Activated CD8-positive, alpha-beta memory T cell treated with anti-CD3 and anti-CD28 coated beads for 36 hours (primary cell): ENCODE data around the gene ARHGAP31. TPM values are rescaled to one million over a fixed set of nuclear protein-coding genes. Genes with fewer than 3 reads are reported as not detected.
"Not testable (repeated sequence)": the region's sequence is repeated elsewhere in the genome, so short reads cannot be mapped to it uniquely, and the experiment has no call there.

Experiments used
- CTCF ChIA-PET: fragments of 350-600 bp; sonication (Branson Sonifier 250); formaldehyde crosslinking; loops from one replicate; lab custom pipeline; 2021; ENCODE audit warnings: antibody characterized with exemption; lab: Charles Lee
- POLR2A ChIA-PET: fragments of 350-600 bp; sonication (Branson Sonifier 250); formaldehyde crosslinking; loops from one replicate; lab custom pipeline; 2021; ENCODE audit warnings: antibody characterized with exemption; lab: Charles Lee
- total RNA-seq, 2 experiments: library from RNA; stranded (reverse); gene quantifications; one replicate each; pipeline ENCODE4 v1.2.3, GENCODE V29; 2021

Gene ARHGAP31
- total RNA-seq, 2 experiments from 2014 or later: 17.3 to 18.6 TPM

DNA sequence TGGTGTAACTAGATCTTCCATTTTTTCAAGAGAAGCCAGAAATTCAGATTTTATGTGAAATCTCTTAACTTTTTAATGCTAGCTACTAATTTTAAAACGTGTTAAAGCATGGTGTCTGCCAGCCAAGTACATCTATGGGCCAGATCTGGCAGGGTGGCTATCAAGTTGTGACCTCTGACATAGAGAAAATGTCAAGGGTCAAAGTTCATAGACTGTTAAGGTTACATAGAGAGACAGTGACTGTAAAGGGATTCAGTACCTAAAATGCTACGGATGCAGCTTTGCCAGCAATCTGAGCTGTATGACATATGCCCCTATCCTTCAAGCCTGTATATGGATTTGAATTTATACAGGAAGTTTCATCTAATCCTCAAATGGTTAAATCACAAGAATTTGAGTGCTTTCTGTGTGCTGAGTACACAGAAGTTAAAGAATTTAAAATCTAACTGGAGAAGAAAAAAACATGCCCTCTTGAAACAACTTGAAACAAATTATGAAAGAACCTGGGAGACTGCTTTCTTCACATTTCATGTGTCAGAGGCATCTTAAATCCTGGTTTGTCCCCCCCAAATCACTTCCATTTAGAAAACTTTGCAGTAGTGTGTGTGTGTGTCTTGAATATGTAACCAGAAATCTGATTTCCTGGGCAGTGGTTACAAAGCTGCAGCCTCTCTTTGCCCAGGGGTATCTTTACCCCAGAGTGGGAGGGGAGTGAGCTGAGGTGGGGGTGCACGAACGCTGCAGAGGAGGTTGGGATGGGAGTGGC, 895 bp upstream of the ARHGAP31 start:
- ChIA-PET CTCF (interaction anchor here (0.5 to 1.6 kb wide), 3 partner anchors 51 to 170 kb away, joined by 3 to 6 read pairs (median 3); partner anchors contain the start of genes B4GALT4 and TMEM39A), POLR2A (interaction anchor here (0.5 to 3.1 kb wide), 5 partner anchors 29 to 244 kb away, joined by 3 to 23 read pairs (median 6); partner anchors contain the start of gene TIMMDC1)

DNA sequence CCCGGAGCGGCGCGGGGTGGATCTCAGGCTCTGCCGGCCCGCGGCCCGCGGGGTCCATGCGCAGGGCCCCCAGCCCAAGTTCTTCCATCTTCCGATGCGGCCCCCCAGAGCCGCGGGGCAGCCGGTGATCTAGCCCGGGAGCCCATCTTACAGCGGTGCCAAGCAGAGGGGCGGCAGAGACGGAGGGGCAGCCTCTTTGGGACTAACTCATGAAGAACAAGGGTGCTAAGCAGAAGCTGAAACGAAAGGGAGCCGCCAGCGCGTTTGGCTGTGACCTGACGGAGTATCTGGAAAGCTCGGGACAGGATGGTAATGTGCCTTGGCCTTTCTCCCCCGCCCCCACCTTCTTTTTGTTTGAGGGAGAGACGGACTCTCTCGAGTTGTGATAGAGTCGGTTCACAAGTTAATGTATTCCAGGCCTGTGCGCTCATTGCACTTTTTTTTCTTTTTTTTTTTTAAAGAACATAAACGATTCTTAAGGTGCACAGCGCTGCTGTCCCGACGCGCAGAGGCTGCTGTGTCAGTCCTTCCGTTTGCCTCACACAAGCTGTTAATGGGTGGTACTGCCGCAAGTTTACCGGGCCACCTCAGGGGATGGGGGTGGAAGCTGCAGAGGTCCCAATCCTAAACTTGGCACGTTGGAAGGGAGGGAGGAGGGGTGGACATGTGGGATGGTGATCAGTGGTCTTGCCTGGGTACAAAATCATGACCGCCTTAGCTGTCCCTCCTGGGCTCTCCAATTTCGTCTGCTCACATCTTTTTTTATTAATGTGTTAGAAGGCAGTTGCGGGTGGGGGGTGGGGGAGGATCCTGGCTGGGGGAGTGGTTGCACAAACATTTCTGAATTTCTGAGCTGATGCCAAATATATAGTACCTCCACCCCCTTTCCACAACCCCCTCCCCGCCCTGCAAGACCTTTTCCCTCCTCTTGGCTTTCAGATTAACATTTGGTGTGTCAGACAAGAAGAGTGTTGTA, 801 bp downstream of the ARHGAP31 start:
- CTCF ChIA-PET: interaction anchor here (0.7 to 1.3 kb wide), 4 partner anchors 23 to 169 kb away, joined by 3 to 6 read pairs (median 3); partner anchors contain the start of gene TMEM39A

DNA sequence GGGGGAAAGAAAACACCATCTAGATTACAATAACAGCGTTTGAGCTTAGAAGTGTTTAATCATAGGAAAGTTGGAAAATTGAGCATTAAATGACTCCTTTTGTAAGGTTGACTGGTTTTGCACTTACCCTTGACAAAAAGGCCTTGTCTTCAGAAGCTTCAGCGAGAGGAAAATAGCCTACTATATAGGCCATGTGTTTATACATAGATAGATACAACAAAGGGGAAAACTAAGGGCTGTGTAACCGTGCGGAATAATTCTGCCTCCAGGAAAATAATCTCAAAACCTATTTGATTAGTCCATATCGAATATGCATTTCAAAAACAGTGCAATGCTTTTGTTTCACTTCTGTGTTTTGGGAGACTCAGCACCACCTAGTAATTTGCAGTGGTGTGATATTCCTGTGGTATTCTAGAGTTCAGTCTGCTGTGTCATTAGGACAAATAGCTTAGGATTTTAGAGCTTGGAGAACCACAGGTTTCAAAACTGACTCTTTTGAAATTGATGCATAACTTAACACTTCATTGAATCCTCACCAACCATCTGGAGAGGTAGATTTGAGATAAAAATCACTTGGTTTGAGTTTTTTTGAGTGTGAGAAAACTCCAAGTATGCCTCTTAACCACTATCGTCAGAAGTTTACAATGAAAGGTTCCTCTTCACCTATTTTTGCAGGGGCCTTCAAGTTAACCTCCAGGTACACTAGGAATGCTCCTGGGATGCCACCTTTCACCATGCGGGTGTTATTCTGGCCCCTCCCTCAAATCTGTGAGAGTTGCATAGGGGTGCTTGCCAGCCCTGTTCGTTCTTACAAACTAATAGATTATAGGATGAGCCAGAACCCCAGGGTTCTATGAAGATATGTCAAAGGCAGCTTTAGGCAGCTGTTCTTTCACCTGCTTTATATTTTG, 1.9 kb downstream of the ARHGAP31 start:
- POLR2A ChIA-PET: interaction anchor here (1.1 to 3.1 kb wide), 4 partner anchors 26 to 168 kb away, joined by 3 to 23 read pairs (median 8); partner anchors contain the start of genes B4GALT4 and TMEM39A

More for the DNA sequence above, 801 bp downstream of the ARHGAP31 start:
- POLR2A ChIA-PET: interaction anchor here (0.6 to 3.1 kb wide), 10 partner anchors 9 to 203 kb away, joined by 3 to 23 read pairs (median 4); partner anchors contain the start of genes B4GALT4, TIMMDC1 and TMEM39A

DNA sequence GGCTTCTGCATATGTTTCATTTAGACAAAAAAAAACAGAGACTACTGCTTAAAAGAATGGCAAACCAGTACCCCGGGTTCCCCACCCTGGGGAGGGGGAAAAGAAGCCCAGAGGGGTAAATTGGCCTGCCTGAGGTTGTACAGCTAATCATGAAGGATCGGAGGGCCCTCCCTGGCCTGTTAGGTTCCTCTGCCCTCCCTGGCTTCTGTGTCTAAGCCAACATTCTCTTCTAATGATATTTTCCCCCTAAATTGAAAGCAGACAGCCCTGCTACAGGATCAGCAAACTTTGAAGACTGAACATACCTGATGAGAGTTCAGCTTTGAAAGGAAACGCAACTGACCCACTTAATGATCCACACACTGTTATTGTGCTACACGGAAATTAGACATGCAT, 2.5 kb downstream of the ARHGAP31 start:
- CTCF ChIA-PET: interaction anchor here (1.4 kb wide), 1 partner anchor 55 kb away, joined by 5 read pairs; no protein-coding TSS in a partner anchor

More for the DNA sequence above, 1.9 kb downstream of the ARHGAP31 start:
- CTCF ChIA-PET: interaction anchor here (0.7 to 1.4 kb wide), 2 partner anchors 22 to 55 kb away, joined by 3 to 5 read pairs; no protein-coding TSS in a partner anchor

DNA sequence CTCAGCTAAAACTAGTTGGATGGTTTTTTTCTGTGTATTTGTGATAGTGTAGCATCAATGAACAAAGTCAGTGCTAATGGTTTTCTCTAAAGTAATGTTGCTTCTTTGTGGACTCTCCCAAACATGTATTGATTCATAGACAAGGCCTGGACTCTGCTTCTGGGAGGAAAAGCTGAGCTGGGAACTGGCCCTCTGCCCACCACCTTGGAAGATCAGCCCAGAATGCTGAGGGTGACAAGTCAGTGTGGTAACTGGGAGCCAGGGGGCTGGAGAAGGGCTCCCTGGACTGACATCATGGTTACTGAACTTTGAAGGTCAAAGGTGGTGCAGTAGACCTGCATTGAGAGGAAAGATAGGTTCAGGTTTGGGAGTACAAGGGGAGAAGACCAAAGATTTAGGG, 3.0 kb downstream of the ARHGAP31 start:
- ChIA-PET POLR2A (no interaction called here), CTCF (interaction anchor here (1.4 kb wide), 1 partner anchor 56 kb away, joined by 5 read pairs; no protein-coding TSS in a partner anchor)

More for the DNA sequence above, 2.5 kb downstream of the ARHGAP31 start:
- POLR2A ChIA-PET: no interaction called here

DNA sequence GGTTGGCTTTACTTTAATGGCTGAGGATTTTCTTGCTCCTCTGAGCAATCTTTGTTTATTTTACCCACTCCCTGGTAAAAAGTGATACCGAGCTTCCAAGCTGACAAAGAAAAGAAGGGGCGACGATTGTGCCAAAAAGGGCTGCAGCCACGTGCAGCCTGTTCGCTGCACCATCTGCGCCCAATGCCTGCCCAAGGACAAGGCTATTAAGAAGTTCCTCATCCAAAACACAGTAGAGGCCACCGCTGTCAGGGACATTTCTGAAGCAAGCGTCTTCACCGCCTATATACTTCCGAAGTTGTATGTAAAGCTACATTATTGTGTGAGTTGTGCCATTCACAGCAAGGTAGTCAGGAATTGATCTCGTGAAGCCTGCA, 4.4 kb downstream of the ARHGAP31 start:
- CTCF ChIA-PET: no interaction called here
- POLR2A ChIA-PET: interaction anchor here (1.2 kb wide), 1 partner anchor 24 kb away, joined by 4 read pairs; no protein-coding TSS in a partner anchor

DNA sequence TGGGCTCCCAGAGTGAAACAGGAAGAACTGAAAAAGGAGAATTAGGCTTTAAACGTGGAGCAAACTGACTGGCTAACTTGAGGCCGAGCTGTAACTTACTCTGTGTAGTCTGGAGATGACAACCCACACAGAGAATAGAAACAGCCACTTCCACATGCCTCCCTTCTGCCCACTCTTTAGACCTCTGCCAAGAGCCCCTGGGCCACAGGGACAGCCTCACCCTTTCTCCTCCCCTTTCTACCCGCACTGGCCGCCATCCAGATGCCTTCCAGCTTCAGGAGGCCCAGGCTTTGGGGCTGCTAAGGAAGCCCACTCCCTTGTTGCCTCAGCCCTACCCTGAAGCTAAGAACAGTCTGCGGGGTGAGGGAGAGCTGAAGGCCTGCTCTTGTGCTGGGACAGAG, 6.8 kb downstream of the ARHGAP31 start:
- ChIA-PET POLR2A (no interaction called here), CTCF (no interaction called here)

DNA sequence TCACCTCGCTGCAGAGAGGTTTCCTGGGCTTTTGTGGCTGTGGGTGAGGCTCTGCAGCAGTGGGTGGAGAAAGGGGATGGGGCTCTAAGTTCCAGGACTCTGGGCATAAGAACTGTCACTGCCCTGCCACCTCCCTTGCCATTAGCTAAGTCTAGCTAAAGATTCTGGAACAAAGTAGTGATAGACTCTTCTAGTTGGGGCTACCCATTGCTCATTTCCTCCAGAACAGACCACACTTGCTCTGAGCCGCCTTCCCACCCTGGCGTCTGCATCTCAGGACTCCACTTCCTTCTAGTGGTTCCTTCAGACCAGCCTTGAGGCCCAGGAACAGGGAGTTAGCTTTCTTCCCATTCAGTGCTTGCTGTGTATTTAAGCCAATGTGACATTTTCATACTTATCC, 7.5 kb downstream of the ARHGAP31 start:
- POLR2A ChIA-PET: no interaction called here
- CTCF ChIA-PET: no interaction called here

DNA sequence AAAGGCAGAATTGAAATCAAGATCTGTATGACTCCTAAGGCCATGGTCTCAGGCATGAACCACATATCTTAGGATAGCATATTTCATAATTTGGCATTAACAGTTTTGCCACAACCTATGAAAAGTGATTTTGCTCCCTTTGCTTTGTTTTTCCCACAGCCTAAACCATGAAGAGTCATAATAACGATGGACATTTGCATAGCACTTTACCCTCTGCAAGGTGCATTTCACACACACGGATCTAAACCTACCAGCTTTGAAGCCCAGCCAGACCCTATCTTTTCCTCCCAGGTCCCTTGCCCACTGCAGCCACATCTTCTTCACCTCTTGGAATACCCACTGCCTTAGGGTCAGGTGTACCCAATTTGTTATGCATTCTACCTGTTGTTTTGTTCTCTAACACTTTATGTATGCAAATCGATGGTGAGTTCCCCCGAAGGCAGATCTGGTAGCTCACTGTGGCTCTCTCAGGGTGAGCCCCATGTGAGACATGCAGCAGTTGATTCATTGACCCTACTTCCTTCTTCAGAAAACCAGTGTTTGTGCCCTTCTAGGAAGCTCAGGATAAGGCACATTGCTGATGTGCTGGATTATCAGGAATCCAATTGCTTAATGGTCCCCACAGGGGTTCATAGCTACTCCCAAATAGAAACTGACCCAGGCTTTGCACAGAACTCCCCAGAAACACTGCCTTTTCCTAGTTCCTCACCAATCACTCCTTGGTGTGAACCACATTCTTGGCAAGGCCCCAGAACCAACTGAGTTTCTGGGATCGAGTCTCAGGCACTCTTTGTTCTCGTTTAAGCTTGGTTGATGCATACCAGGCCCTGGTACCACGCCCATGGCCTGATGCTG, 8.7 kb downstream of the ARHGAP31 start:
- CTCF ChIA-PET: no interaction called here

DNA sequence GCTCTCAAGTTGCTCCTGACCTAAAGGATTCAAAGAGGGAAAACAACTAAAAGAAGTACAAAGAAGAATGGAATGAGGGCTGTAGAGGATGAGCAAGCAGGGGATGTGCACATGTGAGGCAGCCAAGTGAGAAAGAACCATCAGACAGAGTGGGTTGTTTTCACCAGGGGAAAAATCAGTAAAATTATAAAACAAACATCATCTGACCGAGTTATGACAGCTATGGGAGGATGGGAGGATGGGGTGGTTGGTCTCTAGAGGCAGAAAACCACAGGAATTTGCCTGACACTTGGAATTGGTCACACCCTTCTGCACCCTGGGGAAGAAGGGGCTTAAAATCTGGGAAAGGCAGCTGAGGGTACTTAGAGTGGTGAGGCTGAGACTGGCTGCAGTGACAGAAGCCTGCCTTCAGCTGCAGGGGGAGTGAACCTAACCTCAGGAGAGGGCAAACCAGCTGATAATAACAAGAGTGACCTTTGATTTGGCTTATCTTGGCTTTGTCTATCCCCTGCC, 10.1 kb downstream of the ARHGAP31 start:
- ChIA-PET CTCF (no interaction called here), POLR2A (interaction anchor here (1.1 kb wide), 1 partner anchor 10 kb away, joined by 3 read pairs; no protein-coding TSS in a partner anchor)

More for the DNA sequence above, 8.7 kb downstream of the ARHGAP31 start:
- POLR2A ChIA-PET: interaction anchor here (1.1 kb wide), 1 partner anchor 8 kb away, joined by 3 read pairs; no protein-coding TSS in a partner anchor

DNA sequence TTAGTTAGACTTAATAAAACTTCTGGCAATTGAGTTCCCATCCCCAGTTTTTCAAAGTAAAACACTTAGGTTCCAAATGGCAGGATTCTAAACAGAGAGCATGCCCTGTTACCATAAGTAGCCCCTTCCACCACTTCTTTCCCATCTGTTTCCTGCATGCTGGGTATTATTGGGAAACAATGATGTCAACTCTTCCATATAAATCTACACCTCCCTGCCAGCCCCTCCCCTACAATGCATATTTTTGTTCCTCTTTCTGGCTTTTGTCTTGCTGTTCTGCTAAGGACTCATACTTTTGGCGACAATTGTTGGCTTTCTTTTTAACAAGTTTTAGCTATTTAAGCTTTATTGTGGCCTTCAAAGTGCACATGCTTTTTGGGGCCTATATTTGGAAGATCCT, 11.1 kb downstream of the ARHGAP31 start:
- CTCF ChIA-PET: no interaction called here
- POLR2A ChIA-PET: no interaction called here

DNA sequence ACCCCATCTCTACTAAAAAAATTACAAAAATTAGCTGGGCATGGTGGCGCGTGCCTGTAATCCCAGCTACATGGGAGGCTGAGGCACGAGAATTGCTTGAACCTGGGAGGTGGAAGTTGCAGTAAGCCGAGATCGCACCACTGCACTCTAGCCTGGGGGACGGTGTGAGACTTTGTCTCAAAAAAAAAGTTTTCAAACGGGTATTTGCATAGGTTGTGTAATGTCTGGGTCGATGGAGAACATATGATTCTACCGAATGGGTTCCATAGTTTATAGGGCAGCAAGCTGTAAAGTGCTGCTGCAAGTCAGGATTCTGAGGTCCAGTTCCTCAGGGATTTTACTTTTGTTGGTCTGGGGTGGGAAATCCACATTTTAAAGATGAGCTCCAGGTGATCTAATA, 12.2 kb downstream of the ARHGAP31 start:
- POLR2A ChIA-PET: not testable (repeated sequence)

DNA sequence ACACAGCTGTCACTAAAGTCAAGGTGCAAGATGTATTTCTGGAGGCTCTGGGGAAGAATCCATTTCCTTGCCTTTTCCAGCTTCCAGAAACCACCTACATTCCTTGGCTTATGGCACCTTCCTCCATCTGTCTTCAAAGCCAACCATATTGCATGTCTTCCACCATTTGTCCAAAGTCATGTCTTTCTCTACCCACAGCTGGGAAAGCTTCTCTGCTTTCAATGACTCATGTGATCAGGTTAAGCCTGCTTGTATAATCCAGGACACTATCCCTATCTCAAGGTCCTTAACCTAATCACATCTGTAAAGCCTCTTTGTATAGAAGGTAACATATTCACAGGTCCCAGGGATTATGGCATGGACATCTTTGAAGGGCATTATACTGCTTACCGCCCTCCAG, 14.2 kb downstream of the ARHGAP31 start:
- ChIA-PET POLR2A (no interaction called here), CTCF (no interaction called here)

More for the DNA sequence above, 12.2 kb downstream of the ARHGAP31 start:
- CTCF ChIA-PET: not testable (repeated sequence)

DNA sequence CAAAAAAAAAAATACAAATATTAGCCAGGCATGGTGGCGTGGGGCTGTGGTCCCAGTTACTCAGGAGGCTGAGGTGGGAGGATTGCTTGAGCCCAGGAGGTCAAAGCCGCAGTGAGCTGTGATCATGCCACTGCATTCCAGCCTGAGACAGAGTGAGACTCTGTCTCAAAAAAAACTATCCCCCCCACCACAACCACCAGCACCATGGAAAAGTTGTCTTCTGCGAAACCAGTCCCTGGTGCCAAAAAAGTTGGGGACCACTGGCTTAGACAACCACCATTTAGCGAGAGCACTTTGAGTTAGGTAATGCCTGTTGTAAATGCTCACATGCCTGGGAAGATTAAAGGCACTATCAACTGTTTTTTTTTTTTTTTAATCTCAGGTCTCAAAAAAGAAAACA, 15.4 kb downstream of the ARHGAP31 start:
- CTCF ChIA-PET: no interaction called here
- POLR2A ChIA-PET: interaction anchor here (0.7 kb wide), 1 partner anchor 17 kb away, joined by 10 read pairs; no protein-coding TSS in a partner anchor

DNA sequence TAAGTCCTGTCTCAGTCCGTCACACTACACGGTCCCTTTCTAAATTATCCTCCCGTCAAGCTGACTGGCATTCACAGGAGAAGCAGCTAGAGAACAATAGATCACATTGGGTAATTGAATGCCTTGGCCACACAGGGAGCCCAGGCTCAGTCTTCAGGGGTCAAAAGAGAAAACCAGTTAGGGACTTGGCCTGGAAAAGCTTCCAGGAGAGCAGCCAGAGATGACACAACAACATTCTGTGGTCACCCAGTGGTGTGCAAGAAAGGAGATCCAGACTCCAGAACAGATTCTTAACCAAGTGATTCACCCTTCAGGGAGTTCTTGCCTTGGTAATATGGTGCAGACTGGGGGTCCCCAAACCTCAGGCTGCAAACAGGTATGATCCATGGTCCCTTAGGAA, 15.9 kb downstream of the ARHGAP31 start:
- ChIA-PET POLR2A (interaction anchor here (0.7 kb wide), 1 partner anchor 18 kb away, joined by 10 read pairs; no protein-coding TSS in a partner anchor), CTCF (no interaction called here)

DNA sequence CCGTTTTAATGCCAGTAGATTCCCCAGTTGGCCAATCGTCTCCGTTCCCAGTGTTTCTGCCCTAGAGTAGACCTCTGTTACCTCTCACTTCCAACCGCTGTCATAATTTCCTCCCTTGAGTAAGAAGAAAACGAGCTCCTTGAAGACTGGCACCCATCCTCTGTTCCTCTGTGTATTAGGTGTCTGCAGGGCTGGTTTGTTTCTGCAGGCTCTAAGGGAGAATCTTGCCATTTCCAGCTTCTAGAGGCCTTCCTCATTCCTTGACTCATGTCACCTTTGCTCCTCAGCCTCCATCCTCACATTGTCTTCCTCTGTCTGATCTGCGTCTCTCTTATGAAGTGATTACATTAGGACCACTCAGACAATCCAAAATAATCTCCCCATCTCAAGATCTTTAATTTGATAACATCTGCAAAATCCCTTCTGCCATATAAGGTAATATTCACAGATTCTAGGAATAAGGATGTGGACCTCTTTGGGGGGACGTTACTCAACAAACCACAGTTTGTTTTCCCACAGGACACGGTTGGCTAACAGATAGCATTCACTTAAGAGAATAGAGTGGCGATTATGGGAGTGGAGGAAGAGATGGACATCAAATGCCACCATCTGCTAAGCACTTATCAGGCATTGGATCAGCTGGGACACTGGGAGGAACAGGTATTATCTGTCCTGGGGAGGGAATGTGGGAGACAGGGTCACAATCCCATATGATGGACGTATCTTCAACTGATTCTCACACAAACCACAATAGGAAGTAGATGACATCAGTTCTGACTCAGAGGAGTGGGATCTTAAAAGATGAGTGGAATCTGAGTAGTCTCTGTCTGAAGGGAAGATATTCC, 17.1 kb downstream of the ARHGAP31 start:
- CTCF ChIA-PET: no interaction called here
- POLR2A ChIA-PET: no interaction called here
